ENCODE results near the gene DDRGK1. TPM values are rescaled to one million over a fixed set of nuclear protein-coding genes. Genes with fewer than 3 reads are reported as not detected.

DDRGK1 gene
- polyA plus RNA-seq, 2 of the 4 experiments (the other 2 are of a cell fraction) = 87.4 to 120 TPM

- Histone ChIP-seq H3K9me3 (no peaks in the 10 kb centered on the region), H3K4me3 (no peak overlapping the region), H3K27ac (no peak overlapping the region), H3K4me1 (peaks cover 19% of the 10 kb centered on the region), H3K4me2 (no peak overlapping the region)
- ChIA-PET CTCF (interaction anchor here (0.6 to 3.3 kb wide), 7 partner anchors 8 to 85 kb away, joined by 3 to 15 read pairs (median 6); no protein-coding TSS in a partner anchor), POLR2A (no interaction called here)
- no peak for TF ChIP-seq HOXA7 (CRISPR knock-in tag; IDR thresholded peaks at IDR 0.05)
- TF ChIP-seq ELK1 (IDR thresholded peaks at IDR 0.05; ENCODE audit: low read depth, low read length) = no peak
- TF ChIP-seq CBX8 (IDR thresholded peaks at IDR 0.05) = no peak
- TF ChIP-seq BHLHE40 (IDR thresholded peaks at IDR 0.05; ENCODE audit: low read depth, low read length) = no peak
- no peak for TF ChIP-seq RFX5 (IDR thresholded peaks at IDR 0.05)
- no peak for TF ChIP-seq FOSL2 (IDR thresholded peaks at IDR 0.05)
- no peak for TF ChIP-seq FOSL2 (CRISPR knock-in tag; IDR thresholded peaks at IDR 0.05)
- TF ChIP-seq ZFP36 (IDR thresholded peaks at IDR 0.05; ENCODE audit: borderline replicate concordance, partially characterized antibody) = no peak
- no peak for TF ChIP-seq FOXS1 (CRISPR knock-in tag; IDR thresholded peaks at IDR 0.05)
- TF ChIP-seq HMGXB4 (CRISPR knock-in tag; IDR thresholded peaks at IDR 0.05; ENCODE audit: borderline replicate concordance) = no peak
- TF ChIP-seq FOSB (CRISPR knock-in tag; IDR thresholded peaks at IDR 0.05) = no peak
- no peak for TF ChIP-seq NPAS2 (CRISPR knock-in tag; IDR thresholded peaks at IDR 0.05; ENCODE audit: borderline replicate concordance)
- TF ChIP-seq MAZ (IDR thresholded peaks at IDR 0.05; ENCODE audit: borderline replicate concordance, low read depth, low read length) = no peak
- no peak for TF ChIP-seq CBX2 (IDR thresholded peaks at IDR 0.05; ENCODE audit: borderline replicate concordance, low read depth)
- TF ChIP-seq JUNB (IDR thresholded peaks at IDR 0.05) = no peak
- TF ChIP-seq USF2 (IDR thresholded peaks at IDR 0.05) = no peak
- TF ChIP-seq HES2 (IDR thresholded peaks at IDR 0.05) = no peak
- TF ChIP-seq RCOR1 (IDR thresholded peaks at IDR 0.05; ENCODE audit: low read depth, low read length) = no peak
- TF ChIP-seq NFE2L2 (conservative IDR thresholded peaks at IDR 0.05; ENCODE audit: low read length) = no peak
- no peak for FAIRE-seq
- 87% methylated on average over 15 of the region's 15 CpGs for WGBS (ENCODE audit: missing lambda C conversion rate)
- no peak for ATAC-seq
- no peak for DNase-seq (ENCODE audit: low read depth in 1 of 2, low spot score in 1 of 2)
These were observed 27.6 kb upstream of the DDRGK1 start for GRCh38 chr20:3231889-3232588.

GRCh38 chr20:3231116-3231515, 26.6 kb upstream of the DDRGK1 start:
- 94% methylated on average over 20 of the region's 21 CpGs for WGBS (ENCODE audit: missing lambda C conversion rate)
- ChIA-PET CTCF (interaction anchor here (1.3 to 3.3 kb wide), 4 partner anchors 8 to 85 kb away, joined by 3 to 15 read pairs (median 6); no protein-coding TSS in a partner anchor), POLR2A (no interaction called here)
- Histone ChIP-seq H3K9me3 (no peaks in the 10 kb centered on the region), H3K4me3 (no peak overlapping the region), H3K4me1 (peaks cover 9% of the 10 kb centered on the region), H3K27ac (no peak overlapping the region), H3K4me2 (no peak overlapping the region)
- DNase-seq (ENCODE audit: low read depth in 1 of 2, low spot score in 1 of 2) (no peak), ATAC-seq (no peak), FAIRE-seq (no peak)
- TF ChIP-seq FOXS1 (CRISPR knock-in tag; IDR thresholded peaks at IDR 0.05) (no peak), SREBF2 (IDR thresholded peaks at IDR 0.05) (no peak), JUN (IDR thresholded peaks at IDR 0.05) (no peak), PHF8 (IDR thresholded peaks at IDR 0.05; ENCODE audit: borderline replicate concordance, low read depth) (no peak), RCOR1 (IDR thresholded peaks at IDR 0.05; ENCODE audit: low read depth, low read length) (no peak), POLR2A (IDR thresholded peaks at IDR 0.05; ENCODE audit: low read length) (no peak), FOSB (CRISPR knock-in tag; IDR thresholded peaks at IDR 0.05) (no peak)
